NCI-H82 (cell line): ENCODE data around the gene PPP1R36.
"Not testable (repeated sequence)": the region's sequence is repeated elsewhere in the genome, so short reads cannot be mapped to it uniquely, and the experiment has no call there.

ENCODE experiments used
- DNase-seq: peaks from one replicate; lab custom pipeline; 2025; lab: John Stamatoyannopoulos, UW

Gene PPP1R36, protein sequence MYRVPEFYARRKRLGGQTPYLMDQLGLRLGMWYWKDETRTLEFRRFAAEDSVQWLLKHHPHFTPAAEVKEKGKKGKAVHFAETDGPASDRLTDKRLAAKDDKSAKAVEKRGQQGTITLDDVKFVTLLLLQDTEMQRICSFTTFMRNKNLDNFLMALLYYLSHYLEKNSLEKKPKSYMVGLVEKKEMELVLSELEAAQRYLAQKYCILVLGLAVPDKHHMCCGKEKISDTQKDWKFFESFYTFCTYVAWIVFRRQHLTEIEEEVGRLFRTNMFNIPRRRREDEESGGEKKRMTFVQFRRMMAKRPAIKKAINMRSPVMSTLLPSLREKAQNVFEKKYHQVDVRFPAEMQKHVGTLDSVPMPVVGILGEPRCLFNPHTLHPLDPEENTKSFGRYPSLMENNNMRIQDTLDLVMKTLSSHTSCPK

DNA sequence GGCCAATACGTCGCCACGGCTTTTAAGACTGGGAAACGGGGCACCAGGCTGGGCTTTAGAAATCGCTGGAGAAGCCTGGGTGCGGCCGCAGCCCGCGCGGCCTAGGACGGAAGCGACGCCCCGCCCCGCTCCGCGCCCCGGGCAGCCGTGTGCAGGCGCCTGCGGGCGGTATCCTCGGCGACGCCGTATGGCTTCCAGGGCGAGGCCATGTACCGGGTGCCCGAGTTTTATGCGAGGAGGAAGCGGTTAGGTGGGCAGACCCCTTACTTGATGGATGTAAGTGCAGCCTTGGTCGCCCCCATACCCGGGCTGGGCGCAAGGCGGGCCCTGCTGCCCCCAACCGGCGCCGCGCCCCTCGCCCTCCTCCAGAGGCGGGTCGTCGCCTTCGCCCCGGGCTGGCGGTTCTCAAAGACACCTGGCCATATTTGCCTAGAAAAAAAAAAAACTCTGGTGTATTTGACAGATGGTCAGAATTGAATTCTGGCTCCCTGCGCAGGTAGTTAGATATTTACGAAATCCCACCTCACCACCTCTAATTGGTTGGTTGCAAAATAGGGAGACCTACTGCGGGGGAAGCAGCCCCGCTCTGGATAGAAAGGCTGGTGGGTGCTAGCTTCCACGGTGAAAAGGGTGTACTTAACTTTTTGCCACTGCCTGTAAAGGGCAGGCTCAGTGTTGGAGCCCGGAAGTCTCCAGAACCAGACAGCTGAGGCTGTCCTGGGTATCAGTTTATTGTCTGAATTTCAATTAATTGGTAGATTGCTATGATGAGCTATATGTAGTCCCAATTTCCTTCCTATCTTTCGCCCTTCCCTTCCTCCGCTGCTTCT, at the start of gene PPP1R36:
Gene PPP1R36 (plus strand): TSS at position 171 of the 830 bp plus-strand sequence. CDS start 37 bp downstream, at position 208.
- DNase-seq: peak; percentile 20

DNA sequence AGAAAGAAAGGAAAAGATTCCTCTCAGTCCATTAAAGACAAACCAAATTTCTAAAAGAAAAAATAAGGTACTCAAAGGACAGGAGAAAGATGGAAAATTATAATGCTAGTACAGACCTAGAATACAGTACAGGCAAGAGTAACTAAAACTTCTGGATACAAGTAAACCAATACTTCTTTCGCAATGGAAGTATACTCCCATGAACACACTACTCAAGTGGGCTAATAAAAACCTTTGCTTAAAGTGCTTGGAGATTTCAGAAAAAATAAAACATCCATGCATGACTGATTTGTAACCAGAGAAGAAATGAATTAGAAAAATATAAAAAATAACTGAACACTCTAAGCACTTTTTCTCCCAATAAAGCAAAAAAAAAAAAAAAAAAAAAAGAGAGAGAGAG, 49.7 kb upstream of the PPP1R36 start:
- DNase-seq: no peak

DNA sequence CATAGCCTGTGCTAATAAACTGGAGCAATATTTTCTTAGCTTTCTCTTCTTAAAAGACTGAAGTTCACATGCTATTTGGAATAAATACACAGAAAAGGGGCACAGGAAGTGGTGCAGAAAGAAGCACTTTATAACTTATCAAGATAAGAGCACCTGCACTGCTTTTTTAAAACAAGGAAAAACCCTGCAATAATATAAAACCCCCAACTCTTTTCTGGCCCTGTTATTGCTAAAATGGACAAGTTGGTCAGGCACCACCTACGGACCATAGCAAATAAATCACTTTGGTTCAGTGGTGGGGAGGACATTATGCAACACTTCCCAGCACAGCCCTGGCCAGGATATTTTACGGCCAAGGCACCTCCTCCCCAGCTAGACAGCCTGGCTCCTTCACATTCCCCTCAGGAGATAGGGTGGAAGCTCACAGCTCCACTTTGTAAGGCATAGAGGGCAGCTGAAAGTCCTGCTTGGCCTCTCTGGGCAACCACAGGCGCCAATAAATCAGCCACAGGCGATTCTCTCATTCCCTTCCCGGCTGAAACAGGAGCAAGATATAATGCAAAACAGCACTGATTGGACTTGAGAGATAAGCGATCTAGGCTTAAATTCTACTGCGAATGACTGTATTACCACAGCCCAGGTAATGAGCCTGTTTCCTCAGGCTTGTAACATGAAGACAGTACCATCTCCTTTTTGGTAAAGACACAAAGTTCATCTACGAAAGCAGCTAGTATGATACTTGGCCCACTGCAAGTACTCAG, 48.2 kb upstream of the PPP1R36 start:
- DNase-seq: peak; percentile 7

DNA sequence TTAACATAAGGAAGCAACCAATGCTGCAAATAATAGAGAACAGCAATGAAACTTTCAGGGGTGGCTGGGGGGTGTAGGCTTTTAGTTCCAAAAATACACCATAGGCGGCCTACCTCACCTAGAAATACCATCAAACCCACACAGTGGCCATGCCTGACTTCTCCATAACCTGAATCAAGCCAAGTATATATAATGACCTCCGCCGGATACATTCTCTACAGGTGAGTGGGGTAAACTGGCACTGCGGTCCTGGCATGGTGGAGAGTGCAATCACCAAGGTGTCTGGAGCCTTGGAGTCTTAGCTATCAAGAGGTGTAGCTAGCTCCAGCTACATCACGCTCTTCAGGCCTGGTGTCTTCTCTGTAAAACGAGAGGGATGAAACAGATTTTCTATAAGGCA, 47.3 kb upstream of the PPP1R36 start:
- DNase-seq: no peak

DNA sequence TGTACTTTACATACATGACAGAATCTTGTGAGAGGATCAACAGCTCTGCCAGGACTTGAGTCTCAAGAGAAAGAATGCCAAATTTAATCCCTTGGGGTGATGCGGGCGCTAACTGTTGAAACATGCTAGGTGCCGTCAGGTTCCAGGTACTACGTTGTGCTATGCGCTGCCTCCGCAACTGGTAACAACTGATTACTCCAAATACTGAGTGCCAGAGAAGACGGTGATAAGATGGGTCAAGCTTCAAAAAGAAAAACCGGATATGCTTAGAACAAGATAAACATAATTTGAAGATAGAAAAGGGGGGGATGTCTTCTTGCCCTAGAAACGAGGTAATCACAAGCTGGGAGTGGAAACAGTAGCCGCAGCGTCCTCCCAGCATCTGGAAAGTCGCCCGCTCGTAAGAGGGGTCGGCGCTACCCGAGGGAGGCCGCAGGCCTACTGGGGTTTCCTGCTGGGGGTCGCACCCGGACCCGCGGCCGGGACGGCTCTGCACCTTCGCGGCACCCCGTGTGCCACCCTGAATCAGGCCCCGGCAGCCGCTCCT, 46.8 kb upstream of the PPP1R36 start:
- peak; percentile 44 for DNase-seq

DNA sequence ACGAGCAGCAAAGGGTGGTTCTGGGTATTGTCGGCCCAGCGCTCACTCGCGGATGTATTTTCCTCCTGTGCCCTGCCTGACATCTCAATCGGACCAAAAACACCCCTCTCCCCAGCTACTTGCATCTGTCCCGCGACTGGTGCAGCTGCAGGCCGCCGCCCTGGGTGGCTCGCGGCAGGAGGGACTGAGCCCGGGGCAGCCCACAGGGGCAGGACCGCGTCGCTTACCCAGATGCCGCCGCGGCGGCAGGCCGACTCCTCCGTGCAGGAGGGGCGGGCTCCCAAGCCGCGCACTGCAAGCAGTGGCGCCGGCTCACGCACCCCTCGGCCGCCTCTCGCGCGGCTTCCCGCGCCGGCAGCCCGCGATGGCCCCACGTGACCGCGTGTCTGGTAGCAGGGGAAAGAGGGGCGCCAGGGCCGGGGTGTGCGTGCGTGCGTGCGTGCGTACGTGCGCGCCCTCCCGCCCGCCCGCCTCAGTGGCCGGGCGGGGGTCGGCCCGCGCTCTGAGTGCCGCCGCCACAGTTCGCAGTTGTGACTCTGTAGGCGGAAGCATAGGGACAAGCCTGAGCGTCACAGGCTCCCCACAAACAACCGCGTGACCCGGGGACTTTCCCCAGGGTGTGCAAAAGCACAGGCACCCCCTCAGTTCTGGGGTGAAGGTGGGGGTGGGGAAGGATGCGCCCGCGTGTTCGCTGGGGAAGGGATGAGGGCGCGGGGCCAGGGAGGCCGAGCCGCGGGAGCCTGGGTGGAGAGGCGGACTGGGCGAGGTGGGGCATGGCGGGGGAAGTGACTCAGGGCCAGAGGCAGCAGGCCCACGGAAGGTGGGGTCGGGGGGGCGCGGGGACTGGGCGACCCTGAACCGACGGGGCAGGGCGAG, 46.1 kb upstream of the PPP1R36 start, which contains the start of gene ZBTB25:
Gene ZBTB25 (minus strand): TSS at position 405 of the 876 bp plus-strand sequence. CDS start 13,305 bp downstream, outside the sequence.
- DNase-seq: peak; percentile 90

DNA sequence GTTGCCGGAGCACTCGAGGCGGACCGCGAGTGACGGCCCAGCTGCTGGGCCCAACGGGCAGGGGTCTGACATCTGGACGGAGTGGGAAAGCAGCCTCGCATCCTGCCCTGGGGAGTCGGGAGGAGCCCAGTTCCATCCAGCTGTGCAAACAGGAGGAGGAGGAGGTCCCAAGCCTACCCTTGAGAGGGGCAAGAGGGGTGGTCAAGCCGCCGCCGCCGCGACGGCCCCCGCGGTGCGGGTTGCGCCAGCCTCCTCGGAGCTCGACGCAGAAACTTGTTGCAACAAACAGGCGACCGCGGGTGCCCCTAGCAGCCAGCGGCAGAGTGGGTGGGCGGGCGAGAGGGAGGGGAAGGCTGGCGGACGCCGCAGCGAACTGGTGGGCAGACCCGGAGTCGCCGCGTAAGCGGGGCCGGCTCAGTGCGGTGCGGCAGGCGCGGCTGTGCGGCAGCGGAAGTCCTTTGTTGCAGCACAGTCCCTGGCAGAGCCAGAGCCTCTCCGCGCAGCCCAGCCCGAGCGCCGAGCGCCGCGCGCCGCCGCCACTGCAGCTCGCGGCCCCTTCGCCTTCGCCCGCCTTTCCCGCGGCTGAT, 45.4 kb upstream of the PPP1R36 start, which contains the start of gene ZBTB1:
Gene ZBTB1 (plus strand): TSS at position 461 of the 587 bp plus-strand sequence. CDS start 16,735 bp downstream, outside the sequence.
- peak; percentile 80 for DNase-seq

DNA sequence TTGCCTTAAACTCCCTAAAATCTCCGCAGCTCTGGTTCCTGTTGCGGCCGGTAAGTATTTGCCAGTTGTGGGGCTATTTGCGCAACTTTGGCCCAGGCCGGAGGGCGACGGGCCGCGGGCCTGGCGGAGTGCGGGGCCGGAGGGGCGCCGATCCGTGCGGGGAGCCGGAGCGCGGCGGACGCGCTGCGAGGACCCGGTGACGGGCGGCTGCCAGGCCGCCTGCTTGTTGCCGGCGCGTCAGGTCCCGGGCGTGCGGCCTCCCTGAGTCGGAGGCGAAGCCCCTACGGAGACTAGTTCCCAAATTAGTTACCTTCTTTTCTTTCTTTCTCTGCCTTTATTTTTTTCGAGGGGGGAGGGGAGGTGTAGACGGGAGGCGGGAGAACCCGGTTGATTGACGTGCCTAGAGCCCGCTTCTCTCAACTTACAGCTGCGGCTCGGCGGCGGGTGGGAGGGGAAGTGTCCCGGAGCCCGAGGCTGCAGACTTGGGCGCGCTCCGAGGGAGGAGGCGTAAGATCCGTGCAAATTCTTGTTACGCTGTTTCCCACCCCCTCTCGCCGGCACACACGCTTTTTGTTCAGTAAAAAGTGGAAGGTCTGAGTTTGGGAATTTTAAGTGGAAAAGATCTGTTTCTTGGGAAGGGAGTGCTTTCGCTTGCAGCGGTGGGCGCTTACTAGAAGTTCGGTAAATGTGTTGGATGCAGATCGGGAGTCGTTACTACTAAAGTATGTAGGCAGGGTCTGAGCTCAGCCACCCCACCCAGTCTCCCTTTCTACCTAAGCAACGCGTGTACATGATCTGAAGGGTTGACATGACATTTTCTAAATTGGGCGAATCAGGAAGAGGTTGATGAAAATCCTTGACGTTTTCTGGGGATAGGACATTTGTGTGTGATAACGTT, 44.6 kb upstream of the PPP1R36 start:
- DNase-seq: peak; percentile 91

DNA sequence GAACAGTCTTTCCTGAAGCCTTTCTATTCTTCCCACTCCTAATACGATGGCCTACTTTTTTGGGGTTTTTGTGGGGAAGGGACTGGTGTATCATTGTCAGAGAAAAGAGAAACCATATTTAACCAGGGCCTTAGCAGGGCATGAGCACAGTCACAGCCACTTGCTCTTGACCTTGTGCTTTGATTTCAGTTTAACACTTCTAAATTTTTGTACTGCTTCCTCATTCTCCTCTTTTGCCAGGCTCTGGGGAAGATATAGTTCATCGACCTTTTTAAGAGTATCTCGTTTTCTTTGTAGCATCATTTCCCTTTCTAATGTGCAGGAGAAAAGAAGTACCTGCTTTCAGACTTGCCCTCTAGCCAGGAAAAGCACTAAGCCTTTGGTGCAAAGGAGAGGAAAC, 43.0 kb upstream of the PPP1R36 start:
- no peak for DNase-seq

DNA sequence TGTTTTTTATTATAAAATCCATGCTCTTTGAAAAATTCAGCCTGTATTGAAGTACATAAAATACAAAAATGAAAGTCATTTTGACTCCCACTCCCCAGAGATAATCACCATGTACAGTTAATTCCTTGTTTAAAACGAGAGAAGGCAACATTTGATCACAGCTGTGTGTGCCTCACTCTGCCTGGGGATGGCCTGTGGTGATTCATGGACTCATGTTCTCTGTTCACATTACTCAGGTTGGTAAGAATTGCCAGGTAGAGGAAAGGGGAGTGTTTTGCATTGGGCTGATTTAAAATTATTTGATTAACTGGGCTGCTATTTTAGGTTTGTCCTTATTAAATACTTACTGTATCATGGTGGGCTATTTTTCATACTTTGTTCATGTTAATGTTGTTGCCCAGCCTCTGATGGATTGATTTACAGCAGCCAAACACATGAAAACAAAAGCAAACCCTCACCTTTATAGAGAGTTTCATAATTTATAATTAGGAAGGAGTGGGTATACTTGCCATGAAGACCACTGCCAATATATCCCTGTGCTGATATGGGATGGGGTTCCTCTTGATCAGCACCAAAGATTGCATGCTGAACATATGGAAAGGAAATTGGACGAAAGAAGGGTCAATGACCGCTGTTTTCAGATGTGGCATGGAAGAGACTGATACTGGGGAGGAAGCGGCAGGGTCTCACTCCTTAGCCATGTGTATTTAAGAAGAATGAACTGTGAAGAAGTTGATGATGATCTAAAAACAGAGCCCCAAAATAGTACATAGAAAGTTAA, 42.2 kb upstream of the PPP1R36 start:
- DNase-seq: peak; percentile 7

DNA sequence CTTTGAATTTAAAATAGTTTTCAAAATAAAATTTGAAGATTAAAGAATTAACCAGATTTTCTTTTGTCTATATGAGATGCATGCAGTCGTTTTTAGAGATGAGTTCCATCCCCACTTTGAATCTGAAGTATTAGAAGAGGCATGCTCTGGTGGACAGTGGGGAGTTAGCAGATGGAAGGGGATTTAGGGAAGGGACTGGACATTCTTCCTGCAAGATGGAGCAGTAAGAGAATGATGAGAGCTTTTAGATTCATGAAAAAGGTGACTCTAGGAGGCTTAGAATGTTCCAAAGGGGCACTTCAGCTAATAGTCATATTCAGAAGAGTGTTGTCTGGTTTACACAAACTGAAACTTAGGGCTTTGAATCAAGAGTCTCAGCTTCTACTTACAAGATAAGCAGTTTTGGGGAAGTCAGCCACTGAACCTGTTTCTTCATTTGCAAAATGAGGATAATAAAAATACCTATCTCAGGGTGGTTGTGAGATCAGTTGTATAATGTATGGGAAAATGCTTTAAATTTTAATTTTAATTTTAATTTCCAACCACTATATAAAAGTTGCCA, 41.5 kb upstream of the PPP1R36 start:
- DNase-seq: peak; percentile 35

DNA sequence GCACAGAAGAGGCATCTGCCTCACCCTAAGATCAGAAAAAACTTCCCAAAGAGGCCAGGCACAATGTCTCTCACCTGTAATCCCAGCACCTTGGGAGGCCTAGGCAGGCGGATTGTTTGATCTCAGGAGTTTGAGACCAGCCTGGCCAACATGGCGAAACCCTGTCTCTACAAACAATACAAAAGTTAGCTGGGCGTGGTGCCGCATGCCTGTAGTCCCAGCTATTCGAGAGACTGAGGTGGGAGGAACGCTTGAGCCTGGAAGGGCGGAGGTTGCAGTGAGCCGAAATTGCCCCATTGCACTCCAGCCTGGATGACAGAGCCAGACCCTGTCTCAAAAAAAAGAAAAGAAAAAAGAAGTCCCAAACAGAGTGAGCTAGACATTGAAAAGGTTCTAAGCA, 40.7 kb upstream of the PPP1R36 start:
- DNase-seq: no peak

DNA sequence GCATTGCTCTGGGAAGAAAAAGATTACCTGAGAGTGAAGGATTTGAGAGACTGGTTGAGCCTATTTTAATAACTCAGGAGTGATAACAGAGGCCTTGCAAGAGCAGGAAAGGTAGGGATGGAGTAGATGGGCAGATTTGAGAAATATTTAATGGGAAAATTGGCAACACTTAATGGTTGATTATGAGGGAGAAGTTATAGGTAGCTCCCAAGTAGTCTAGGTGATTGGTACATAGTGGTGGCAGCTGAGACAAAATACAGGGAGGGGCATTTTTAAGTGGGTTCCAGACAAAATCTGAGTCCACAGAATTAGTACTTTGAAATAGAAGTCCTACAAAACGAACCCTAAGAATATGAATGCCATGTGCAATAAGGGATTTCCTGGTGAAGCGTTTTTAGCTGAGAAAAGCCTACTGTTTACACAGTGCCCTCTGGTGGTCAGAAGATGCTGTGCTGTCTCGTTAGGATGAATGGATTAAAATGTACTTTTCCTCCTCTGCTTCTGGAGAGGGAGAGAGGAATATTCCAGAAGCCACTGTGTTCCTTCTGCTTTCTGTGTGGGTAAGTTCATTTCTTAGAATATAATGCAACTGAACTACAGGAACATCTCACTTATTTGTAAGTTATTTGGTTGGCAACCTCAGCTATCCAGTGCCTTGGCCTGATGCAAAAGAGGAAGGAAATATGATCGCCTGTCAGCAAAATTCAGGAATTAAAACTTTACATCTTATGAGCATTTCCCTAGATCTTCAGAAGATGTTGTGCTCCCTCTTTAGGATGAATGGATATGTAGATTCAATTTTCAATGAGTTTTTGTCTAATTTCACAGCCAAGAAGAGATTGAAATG, 38.7 kb upstream of the PPP1R36 start:
- peak; percentile 82 for DNase-seq

DNA sequence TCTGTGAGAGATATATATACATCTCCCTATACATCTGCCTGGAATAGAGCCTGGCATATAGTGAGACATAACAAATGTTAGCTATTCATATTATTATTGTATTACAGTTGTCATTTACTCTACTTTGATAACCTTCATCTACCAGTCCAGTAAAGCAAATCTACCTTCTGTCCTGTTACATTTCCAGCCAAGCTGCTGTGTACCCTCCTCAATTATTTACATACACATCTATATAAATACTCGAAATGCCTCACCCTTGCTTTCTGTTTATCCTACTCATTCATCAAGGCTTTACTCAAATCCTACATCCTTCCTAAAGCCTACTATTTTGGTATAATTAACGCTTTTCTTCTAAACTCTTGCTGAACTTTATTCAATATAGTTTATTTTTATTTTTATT, 36.5 kb upstream of the PPP1R36 start:
- no peak for DNase-seq

DNA sequence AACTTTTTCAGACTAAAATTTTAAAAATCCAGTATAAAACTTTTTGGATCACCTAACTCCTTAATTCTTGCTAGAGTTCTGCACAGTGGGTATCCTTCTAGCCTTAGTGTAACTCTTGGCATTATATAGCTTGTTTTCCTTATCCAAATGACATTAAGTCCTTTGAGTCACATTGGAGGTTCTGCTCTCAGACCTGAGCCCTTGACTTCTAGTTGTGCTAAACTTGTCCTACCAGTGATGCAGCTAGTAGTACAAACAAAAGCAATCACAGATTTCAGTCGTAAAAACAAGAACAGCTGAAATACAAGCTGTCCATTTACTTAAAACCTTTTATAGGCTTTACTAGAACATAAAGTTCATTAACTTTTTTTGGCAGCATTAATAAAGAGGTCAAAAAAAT, 34.7 kb upstream of the PPP1R36 start:
- no peak for DNase-seq

DNA sequence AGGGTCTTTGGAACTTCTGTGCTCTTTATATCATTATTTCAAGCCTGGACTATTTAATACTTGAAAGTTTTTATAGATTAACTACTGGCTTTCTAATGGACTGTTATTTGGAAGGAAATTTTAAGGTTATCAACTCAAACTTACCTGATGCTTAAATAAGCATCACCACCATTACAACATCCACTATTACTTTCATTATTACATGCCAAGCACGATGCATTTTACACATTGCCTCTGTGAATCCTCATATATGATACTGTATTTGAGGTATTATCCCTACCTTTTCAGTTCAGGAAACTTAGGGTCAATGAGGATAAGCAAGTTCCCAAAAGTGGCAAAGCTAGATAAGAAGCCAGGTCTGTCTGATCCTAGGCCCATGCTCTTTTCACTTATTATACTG, 32.8 kb upstream of the PPP1R36 start:
- no peak for DNase-seq

DNA sequence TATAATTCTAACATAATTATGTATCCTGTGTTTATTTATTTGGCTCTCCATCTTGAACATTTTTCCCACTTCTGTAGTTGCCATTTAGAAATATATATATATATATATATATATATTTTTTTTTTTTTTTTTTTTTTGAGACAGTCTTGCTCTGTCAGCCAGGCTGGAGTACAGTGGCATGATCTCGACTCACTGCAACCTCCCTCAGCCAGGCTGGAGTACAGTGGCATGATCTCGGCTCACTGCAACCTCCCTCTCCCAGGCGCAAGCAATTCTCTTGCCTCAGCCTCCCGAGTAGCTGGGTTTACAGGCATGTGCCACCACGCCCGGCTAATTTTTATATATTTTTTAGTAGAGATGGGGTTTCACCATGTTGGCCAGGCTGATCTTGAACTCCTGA, 32.1 kb upstream of the PPP1R36 start:
- not testable (repeated sequence) for DNase-seq
